Skeletal muscle tissue (tissue), 4 donors: ENCODE data around the gene RPUSD4. TPM values are rescaled to one million over a fixed set of nuclear protein-coding genes. Genes with fewer than 3 reads are reported as not detected.
"Not testable (repeated sequence)": the region's sequence is repeated elsewhere in the genome, so short reads cannot be mapped to it uniquely, and the experiment has no call there.

ENCODE experiments used
- H3K27ac ChIP-seq: one replicate; pipeline ENCODE4 v1.7.0; 2013; ENCODE audit warnings: mild to moderate bottlenecking, low read depth, low read length, inconsistent platforms
- H3K27me3 ChIP-seq, 3 donors: one replicate each; pipeline ENCODE4 v1.7.0; 2013; ENCODE audit warnings: low read length in 3 of 3; ENCODE audit not compliant: control insufficient read depth in 3 of 3, insufficient read depth in 3 of 3
- H3K36me3 ChIP-seq, 3 donors: one replicate each; pipeline ENCODE4 v1.7.0; 2013; ENCODE audit warnings: low read length in 3 of 3; ENCODE audit not compliant: control insufficient read depth in 3 of 3, insufficient read depth in 3 of 3
- H3K4me1 ChIP-seq, 3 donors: one replicate each; pipeline ENCODE4 v1.7.0; 2013; ENCODE audit warnings: low read length in 3 of 3, mild to moderate bottlenecking in 3 of 3; ENCODE audit not compliant: control insufficient read depth in 3 of 3, insufficient read depth in 3 of 3
- H3K4me3 ChIP-seq, 3 donors: one replicate each; pipeline ENCODE4 v1.7.0; 2013; ENCODE audit warnings: low read length in 3 of 3
- H3K9ac ChIP-seq, 3 donors: one replicate each; pipeline ENCODE4 v1.7.0; 2013; ENCODE audit warnings: low read length in 3 of 3, mild to moderate bottlenecking in 3 of 3, moderate library complexity in 2 of 3, low read depth in 1 of 3
- H3K9me3 ChIP-seq, 3 donors: one replicate each; pipeline ENCODE4 v1.7.0; 2013; ENCODE audit warnings: low read length in 3 of 3; ENCODE audit not compliant: control insufficient read depth in 3 of 3
- total RNA-seq: library from RNA; depleted of rRNA; stranded (reverse); fragments of >200 nt; gene quantifications from one replicate; pipeline ENCODE4 v1.2.3, GENCODE V29; 2014
- donor health status: Osteomylitis.

RPUSD4 gene
- total RNA-seq: 57.9 TPM

GRCh38 chr11:126211236-126212088 is at the start of gene RPUSD4, which contains the start of gene FAM118B:
Gene RPUSD4 (minus strand): TSS chr11:126211650. CDS start chr11:126211638, 12 bp downstream.
Gene FAM118B (plus strand): TSS chr11:126211782. CDS start chr11:126235002, 23,220 bp downstream.
- H3K27ac ChIP-seq: peak within 1 kb of the TSS; percentile 85
- no peaks in the 10 kb centered on the region for H3K27me3 ChIP-seq
- peaks cover 33 to 40% (median 40%) of the 10 kb centered on the region in 3 donors for H3K4me1 ChIP-seq

GRCh38 chr11:126257764-126258163 is 46.3 kb upstream of the RPUSD4 start:
- Histone ChIP-seq H3K27ac (no peak overlapping the region), H3K36me3 (peaks cover 12 to 36% (median 35%) of the 10 kb centered on the region in 3 donors)

More at GRCh38 chr11:126211236-126212088, at the start of gene RPUSD4, which contains the start of gene FAM118B:
- H3K9ac ChIP-seq: peak within 1 kb of the TSS; percentile 90 to 96 (median 94)
- H3K4me3 ChIP-seq: peak within 1 kb of the TSS; percentile 91 to 99 (median 98)
- peaks cover 18 to 26% (median 21%) of the 10 kb centered on the region in 3 donors for H3K36me3 ChIP-seq
- no peaks in the 10 kb centered on the region for H3K9me3 ChIP-seq

DNA sequence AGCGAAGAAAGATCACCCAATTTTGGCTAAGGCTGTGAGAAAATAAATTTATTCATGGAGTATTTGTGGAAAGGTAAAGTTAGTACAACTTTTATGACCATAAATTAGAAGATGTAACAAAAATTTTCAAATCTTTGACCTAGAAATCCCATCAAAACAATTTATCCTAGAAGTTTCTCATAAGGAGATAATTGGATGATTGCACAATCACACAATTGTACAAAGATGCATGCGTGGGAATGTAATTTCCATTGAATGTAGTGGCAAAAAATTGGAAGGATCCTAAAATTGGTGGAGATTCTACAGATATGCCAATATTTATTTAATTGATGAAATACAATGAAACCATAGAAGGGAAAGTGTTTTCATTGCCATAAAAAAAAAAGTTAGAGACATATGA is 45.7 kb upstream of the RPUSD4 start:
- Histone ChIP-seq H3K27me3 (no peaks in the 10 kb centered on the region), H3K4me3 (no peak overlapping the region), H3K9me3 (no peaks in the 10 kb centered on the region), H3K27ac (no peak overlapping the region), H3K9ac (no peak overlapping the region), H3K36me3 (peaks cover 12 to 33% (median 28%) of the 10 kb centered on the region in 3 donors), H3K4me1 (peaks cover 3 to 11% (median 7%) of the 10 kb centered on the region in 3 donors)

More at GRCh38 chr11:126257764-126258163, 46.3 kb upstream of the RPUSD4 start:
- H3K4me3 ChIP-seq: no peak overlapping the region
- H3K27me3 ChIP-seq: no peaks in the 10 kb centered on the region
- no peak overlapping the region for H3K9ac ChIP-seq
- H3K4me1 ChIP-seq: peaks cover 3 to 11% (median 7%) of the 10 kb centered on the region in 3 donors
- no peaks in the 10 kb centered on the region for H3K9me3 ChIP-seq

GRCh38 chr11:126256216-126256615 is 44.8 kb upstream of the RPUSD4 start:
- no peaks in the 10 kb centered on the region for H3K9me3 ChIP-seq
- no peaks in the 10 kb centered on the region for H3K27me3 ChIP-seq
- peaks cover 3 to 11% (median 7%) of the 10 kb centered on the region in 3 donors for H3K4me1 ChIP-seq
- H3K4me3 ChIP-seq: no peak overlapping the region
- peaks cover 9 to 28% (median 28%) of the 10 kb centered on the region in 3 donors for H3K36me3 ChIP-seq
- H3K27ac ChIP-seq: no peak overlapping the region
- H3K9ac ChIP-seq: no peak overlapping the region

- H3K9ac ChIP-seq, H3K27ac ChIP-seq, H3K27me3 ChIP-seq, H3K9me3 ChIP-seq, H3K4me3 ChIP-seq: not testable (repeated sequence)
- Histone ChIP-seq H3K4me1 (peaks cover 3 to 11% (median 4%) of the 10 kb centered on the region in 3 donors), H3K36me3 (peaks cover 7 to 36% (median 33%) of the 10 kb centered on the region in 3 donors)
Observed at GRCh38 chr11:126255507-126255906, 44.1 kb upstream of the RPUSD4 start.

GRCh38 chr11:126254819-126255218 is 43.4 kb upstream of the RPUSD4 start:
- H3K27ac ChIP-seq: no peak overlapping the region
- H3K36me3 ChIP-seq: peaks cover 7 to 36% (median 33%) of the 10 kb centered on the region in 3 donors
- no peaks in the 10 kb centered on the region for H3K9me3 ChIP-seq
- no peak overlapping the region for H3K4me3 ChIP-seq
- no peaks in the 10 kb centered on the region for H3K27me3 ChIP-seq
- H3K4me1 ChIP-seq: peaks cover 3 to 11% (median 4%) of the 10 kb centered on the region in 3 donors
- H3K9ac ChIP-seq: no peak overlapping the region

- no peak overlapping the region for H3K4me3 ChIP-seq
- H3K9ac ChIP-seq: no peak overlapping the region
- H3K9me3 ChIP-seq: no peaks in the 10 kb centered on the region
- H3K27me3 ChIP-seq: no peaks in the 10 kb centered on the region
- H3K4me1 ChIP-seq: peaks cover 3 to 11% (median 4%) of the 10 kb centered on the region in 3 donors
- no peak overlapping the region for H3K27ac ChIP-seq
- H3K36me3 ChIP-seq: peaks cover 7 to 36% (median 33%) of the 10 kb centered on the region in 3 donors
Observed at GRCh38 chr11:126253265-126253664, 41.8 kb upstream of the RPUSD4 start.

DNA sequence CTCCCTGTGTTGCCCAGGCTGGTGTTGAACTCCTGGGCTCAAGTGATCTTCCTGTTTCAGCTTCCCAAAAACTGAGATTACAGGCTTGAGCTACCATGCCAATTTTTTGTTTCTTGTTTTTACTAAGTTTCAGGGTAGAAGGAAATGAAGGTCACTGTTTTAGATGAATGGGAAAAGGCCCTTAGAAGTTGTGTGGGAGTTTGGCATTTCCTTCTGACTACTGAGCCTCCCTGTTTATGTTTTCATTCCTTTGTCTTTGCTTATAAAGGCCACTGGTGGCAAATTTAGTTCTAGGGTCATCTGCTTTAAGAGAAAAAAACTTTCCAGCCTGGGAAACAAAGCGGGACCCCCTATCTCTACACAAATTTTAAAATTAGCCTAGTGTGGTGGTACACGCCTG is 35.2 kb upstream of the RPUSD4 start:
- Histone ChIP-seq H3K27me3 (no peaks in the 10 kb centered on the region), H3K36me3 (peaks cover 12 to 35% (median 29%) of the 10 kb centered on the region in 3 donors), H3K9me3 (no peaks in the 10 kb centered on the region), H3K4me1 (no peaks in the 10 kb centered on the region), H3K9ac (no peak overlapping the region), H3K4me3 (no peak overlapping the region), H3K27ac (no peak overlapping the region)

DNA sequence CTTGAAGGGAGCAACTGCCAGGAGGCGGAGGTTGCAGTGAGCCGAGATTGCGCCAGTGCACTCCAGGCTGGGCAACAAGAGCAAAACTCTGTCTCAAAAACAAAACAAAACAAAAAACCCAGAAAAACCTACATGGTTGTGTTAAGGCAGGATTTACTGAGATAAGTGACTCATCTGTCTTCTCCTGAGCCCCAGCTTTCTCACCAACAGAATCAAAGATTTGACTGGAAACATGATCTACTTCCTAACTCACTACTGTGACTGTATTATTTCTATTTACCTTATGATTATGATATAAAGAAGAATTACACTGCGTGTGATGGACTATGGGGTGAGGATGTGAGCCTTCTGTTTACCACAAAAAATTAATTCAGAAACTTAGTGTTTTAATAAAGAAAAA is 21.9 kb upstream of the RPUSD4 start:
- Histone ChIP-seq H3K4me3 (no peak overlapping the region), H3K9ac (no peak overlapping the region), H3K27me3 (no peaks in the 10 kb centered on the region), H3K27ac (no peak overlapping the region), H3K9me3 (no peaks in the 10 kb centered on the region), H3K4me1 (peaks cover 2 to 8% (median 6%) of the 10 kb centered on the region in 3 donors), H3K36me3 (peaks cover 3 to 7% (median 6%) of the 10 kb centered on the region in 3 donors)

GRCh38 chr11:126232683-126233082 is 21.2 kb upstream of the RPUSD4 start:
- H3K27me3 ChIP-seq: no peaks in the 10 kb centered on the region
- H3K9me3 ChIP-seq: no peaks in the 10 kb centered on the region
- H3K9ac ChIP-seq: no peak overlapping the region
- H3K27ac ChIP-seq: no peak overlapping the region
- H3K4me3 ChIP-seq: no peak overlapping the region
- H3K4me1 ChIP-seq: peaks cover 2 to 8% (median 6%) of the 10 kb centered on the region in 3 donors
- peaks cover 3 to 6% (median 6%) of the 10 kb centered on the region in 3 donors for H3K36me3 ChIP-seq
